ENCODE measurements around the gene TCF4.

GRCh38 chr18:55243857-55244256, 344.1 kb downstream of the TCF4 start:
- TF ChIP-seq, protein P1, sequence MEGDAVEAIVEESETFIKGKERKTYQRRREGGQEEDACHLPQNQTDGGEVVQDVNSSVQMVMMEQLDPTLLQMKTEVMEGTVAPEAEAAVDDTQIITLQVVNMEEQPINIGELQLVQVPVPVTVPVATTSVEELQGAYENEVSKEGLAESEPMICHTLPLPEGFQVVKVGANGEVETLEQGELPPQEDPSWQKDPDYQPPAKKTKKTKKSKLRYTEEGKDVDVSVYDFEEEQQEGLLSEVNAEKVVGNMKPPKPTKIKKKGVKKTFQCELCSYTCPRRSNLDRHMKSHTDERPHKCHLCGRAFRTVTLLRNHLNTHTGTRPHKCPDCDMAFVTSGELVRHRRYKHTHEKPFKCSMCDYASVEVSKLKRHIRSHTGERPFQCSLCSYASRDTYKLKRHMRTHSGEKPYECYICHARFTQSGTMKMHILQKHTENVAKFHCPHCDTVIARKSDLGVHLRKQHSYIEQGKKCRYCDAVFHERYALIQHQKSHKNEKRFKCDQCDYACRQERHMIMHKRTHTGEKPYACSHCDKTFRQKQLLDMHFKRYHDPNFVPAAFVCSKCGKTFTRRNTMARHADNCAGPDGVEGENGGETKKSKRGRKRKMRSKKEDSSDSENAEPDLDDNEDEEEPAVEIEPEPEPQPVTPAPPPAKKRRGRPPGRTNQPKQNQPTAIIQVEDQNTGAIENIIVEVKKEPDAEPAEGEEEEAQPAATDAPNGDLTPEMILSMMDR (IDR thresholded peaks at IDR 0.05): no peak
- no peak for TF ChIP-seq POLR2A (IDR thresholded peaks at IDR 0.05)
